A673 (cell line): ENCODE measurements around the gene SLC22A6. TPM values are rescaled to one million over a fixed set of nuclear protein-coding genes. Genes with fewer than 3 reads are reported as not detected.
"Not testable (repeated sequence)": the region's sequence is repeated elsewhere in the genome, so short reads cannot be mapped to it uniquely, and the experiment has no call there.

Experiments used
- BruUV-seq: library from RNA; stranded (reverse); fragments of 400-500 nt; replicated peaks from 2 replicates; lab custom pipeline; 2021; lab: Mats Ljungman, UMichigan
- CTCF ChIA-PET: fragments of 300-600 bp; sonication (Branson Sonifier 250); formaldehyde crosslinking; loops from one replicate; lab custom pipeline; 2022; ENCODE audit warnings: antibody characterized with exemption; lab: Charles Lee
- POLR2A ChIA-PET: fragments of 300-600 bp; sonication (Branson Sonifier 250); formaldehyde crosslinking; loops from one replicate; lab custom pipeline; 2022; ENCODE audit warnings: antibody characterized with exemption; ENCODE audit not compliant: low non-redundant PET; lab: Charles Lee
- DNase-seq: peaks from one replicate; pipeline ENCODE4 v3.0.0-alpha.2; 2015; ENCODE audit warnings: low spot score
- H3K27ac ChIP-seq: fragments of 200-600 bp; sonication (generic); 2 replicates; pipeline ENCODE4 v1.5.1; 2016; ENCODE audit warnings: mixed run types, low read depth, mild to moderate bottlenecking, mixed read lengths, antibody characterized with exemption, low read length; ENCODE audit not compliant: poor library complexity, severe bottlenecking
- H3K27me3 ChIP-seq: fragments of 200-600 bp; sonication (generic); replicated peaks from 2 replicates; pipeline ENCODE4 v1.6.1; 2017; ENCODE audit warnings: mixed run types, low read depth, mild to moderate bottlenecking, mixed read lengths, antibody characterized with exemption, low read length; ENCODE audit not compliant: insufficient read depth, poor library complexity
- H3K36me3 ChIP-seq: fragments of 200-600 bp; sonication (generic); 2 replicates; pipeline ENCODE4 v1.6.1; 2016; ENCODE audit warnings: mixed run types, mild to moderate bottlenecking, mixed read lengths, antibody characterized with exemption, low read length; ENCODE audit not compliant: insufficient read depth, poor library complexity, severe bottlenecking
- H3K4me1 ChIP-seq: fragments of 200-600 bp; sonication (generic); 2 replicates; pipeline ENCODE4 v1.6.1; 2017; ENCODE audit warnings: mixed run types, mild to moderate bottlenecking, mixed read lengths, antibody characterized with exemption, low read length; ENCODE audit not compliant: insufficient read depth, poor library complexity, severe bottlenecking
- H3K4me3 ChIP-seq: fragments of 200-600 bp; sonication (generic); 2 replicates; pipeline ENCODE4 v1.5.1; 2016; ENCODE audit warnings: low read depth, mixed run types, mild to moderate bottlenecking, mixed read lengths, low read length; ENCODE audit not compliant: poor library complexity, severe bottlenecking
- H3K9me3 ChIP-seq: fragments of 200-600 bp; sonication (generic); 2 replicates; pipeline ENCODE4 v1.6.1; 2016; ENCODE audit warnings: mixed run types, low read depth, mild to moderate bottlenecking, mixed read lengths, antibody characterized with exemption, low read length; ENCODE audit not compliant: poor library complexity, severe bottlenecking
- EZH2 ChIP-seq: fragments of 200-600 bp; sonication (generic); IDR thresholded peaks from 2 replicates; pipeline ENCODE4 v1.6.1; 2017; ENCODE audit warnings: borderline replicate concordance, low read depth, mild to moderate bottlenecking, mixed read lengths, antibody characterized with exemption, low read length; ENCODE audit not compliant: poor library complexity, severe bottlenecking
- intact Hi-C: fragments of 100-400 bp; cut with micrococcal nuclease; formaldehyde crosslinking; loops from one replicate; pipeline ENCODE4 v1.10.0; 2022; ENCODE audit not compliant: unreplicated experiment
- total RNA-seq: library from RNA; stranded (reverse); gene quantifications from 2 replicates; pipeline ENCODE4 v1.2.3, GENCODE V29; 2021
- TF ChIP-seq, protein P1 (sequence below): fragments of 300-800, 200-600 bp; sonication (generic); conservative IDR thresholded peaks from 2 replicates; pipeline ENCODE4 v1.5.1; 2017; ENCODE audit warnings: low read depth, mild to moderate bottlenecking, antibody characterized with exemption, low read length, moderate library complexity, mixed read lengths

SLC22A6 gene
- total RNA-seq, 1 experiment from 2014 or later: not detected

DNA sequence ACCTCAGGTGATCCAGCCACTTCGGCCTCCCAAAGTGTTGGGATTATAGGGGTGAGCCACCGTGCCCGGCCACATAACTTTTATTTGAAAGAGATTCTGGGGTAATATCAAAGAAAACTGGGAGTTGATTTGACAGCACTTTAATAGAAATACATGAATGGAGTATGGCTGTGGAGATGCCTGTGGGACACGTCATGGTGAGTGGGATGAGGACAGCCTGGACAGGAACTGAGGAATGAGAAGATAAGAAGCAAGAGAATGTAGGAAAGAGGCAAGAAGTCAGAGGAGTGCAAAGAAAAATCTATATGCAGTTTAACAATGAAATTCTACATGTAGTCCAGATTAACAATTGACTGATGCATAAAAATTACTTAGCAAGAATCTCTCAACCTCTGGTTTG lies 31.0 kb downstream of the SLC22A6 start:
- peaks cover 5% of the 10 kb centered on the region for H3K4me1 ChIP-seq
- POLR2A ChIA-PET: interaction anchor here (0.6 kb wide), 1 partner anchor 122 kb away, joined by 6 read pairs; the partner anchor contains the start of gene STX5
- DNase-seq: no peak
- no peaks in the 10 kb centered on the region for H3K27me3 ChIP-seq
- BruUV-seq: no TSS peak
- H3K36me3 ChIP-seq: no peaks in the 10 kb centered on the region
- intact Hi-C loops: no loop called here
- H3K4me3 ChIP-seq: no peak overlapping the region
- no peak overlapping the region for H3K27ac ChIP-seq
- H3K9me3 ChIP-seq: no peaks in the 10 kb centered on the region
- CTCF ChIA-PET: no interaction called here
- TF ChIP-seq, protein P1, sequence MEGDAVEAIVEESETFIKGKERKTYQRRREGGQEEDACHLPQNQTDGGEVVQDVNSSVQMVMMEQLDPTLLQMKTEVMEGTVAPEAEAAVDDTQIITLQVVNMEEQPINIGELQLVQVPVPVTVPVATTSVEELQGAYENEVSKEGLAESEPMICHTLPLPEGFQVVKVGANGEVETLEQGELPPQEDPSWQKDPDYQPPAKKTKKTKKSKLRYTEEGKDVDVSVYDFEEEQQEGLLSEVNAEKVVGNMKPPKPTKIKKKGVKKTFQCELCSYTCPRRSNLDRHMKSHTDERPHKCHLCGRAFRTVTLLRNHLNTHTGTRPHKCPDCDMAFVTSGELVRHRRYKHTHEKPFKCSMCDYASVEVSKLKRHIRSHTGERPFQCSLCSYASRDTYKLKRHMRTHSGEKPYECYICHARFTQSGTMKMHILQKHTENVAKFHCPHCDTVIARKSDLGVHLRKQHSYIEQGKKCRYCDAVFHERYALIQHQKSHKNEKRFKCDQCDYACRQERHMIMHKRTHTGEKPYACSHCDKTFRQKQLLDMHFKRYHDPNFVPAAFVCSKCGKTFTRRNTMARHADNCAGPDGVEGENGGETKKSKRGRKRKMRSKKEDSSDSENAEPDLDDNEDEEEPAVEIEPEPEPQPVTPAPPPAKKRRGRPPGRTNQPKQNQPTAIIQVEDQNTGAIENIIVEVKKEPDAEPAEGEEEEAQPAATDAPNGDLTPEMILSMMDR: no peak
- no peak for TF ChIP-seq EZH2

DNA sequence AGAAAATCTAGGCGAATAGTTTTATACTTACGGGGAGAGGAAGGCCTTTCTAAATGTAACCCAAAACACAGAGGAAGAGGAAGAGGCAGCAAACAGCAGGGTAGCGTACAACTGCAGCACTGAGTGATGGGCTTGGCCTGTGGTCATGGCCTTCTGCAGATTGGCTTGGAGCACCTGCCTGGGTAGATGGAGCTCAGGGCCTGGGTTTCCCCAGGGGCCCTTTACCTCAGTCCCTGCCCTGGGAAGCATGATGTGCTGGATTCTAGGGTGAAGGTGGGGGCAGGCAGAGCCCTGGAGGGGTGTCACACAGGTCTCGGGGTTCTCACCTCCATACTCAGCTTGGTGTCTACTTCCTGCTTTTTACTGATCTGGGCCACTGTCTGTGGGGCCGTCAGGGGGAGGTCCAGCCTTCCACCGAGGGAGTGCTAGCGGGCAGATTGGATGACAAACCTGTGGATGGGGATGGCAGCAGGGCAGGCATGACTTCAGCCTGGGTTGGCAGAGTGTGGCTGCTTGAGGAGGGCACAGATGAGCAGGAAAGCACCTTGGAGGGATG lies 35.9 kb downstream of the SLC22A6 start:
- BruUV-seq: no TSS peak
- ChIA-PET POLR2A (interaction anchor here (0.6 kb wide), 2 partner anchors 109 to 164 kb away, joined by 3 to 4 read pairs; partner anchors contain the start of gene WDR74), CTCF (no interaction called here)
- no peak for TF ChIP-seq EZH2
- TF ChIP-seq, protein P1: no peak
- Histone ChIP-seq H3K9me3 (no peaks in the 10 kb centered on the region), H3K27me3 (no peaks in the 10 kb centered on the region), H3K36me3 (no peaks in the 10 kb centered on the region), H3K27ac (no peak overlapping the region), H3K4me3 (no peak overlapping the region), H3K4me1 (no peaks in the 10 kb centered on the region)
- DNase-seq: no peak
- intact Hi-C loops: no loop called here

DNA sequence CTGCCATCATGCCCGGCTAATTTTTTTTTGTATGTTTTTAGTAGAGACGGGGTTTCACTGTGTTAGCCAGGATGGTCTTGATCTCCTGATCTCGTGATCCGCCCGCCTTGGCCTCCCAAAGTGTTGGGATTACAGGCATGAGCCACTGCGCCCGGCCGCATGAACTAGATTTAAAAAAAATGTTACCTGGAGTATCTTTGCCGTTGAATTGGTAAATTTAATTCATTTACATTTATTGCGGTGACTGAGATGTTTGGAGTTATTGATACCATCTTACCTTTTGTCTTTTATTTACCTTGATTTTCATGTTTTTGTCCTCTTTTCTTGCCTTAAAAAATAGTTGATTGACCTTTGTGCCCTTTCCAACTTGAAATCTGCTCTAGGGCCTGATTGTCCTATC lies 39.2 kb downstream of the SLC22A6 start:
- H3K27ac ChIP-seq, H3K36me3 ChIP-seq, intact Hi-C loops, CTCF ChIA-PET, BruUV-seq, H3K9me3 ChIP-seq, DNase-seq, H3K4me3 ChIP-seq, POLR2A ChIA-PET, H3K27me3 ChIP-seq, H3K4me1 ChIP-seq: not testable (repeated sequence)

DNA sequence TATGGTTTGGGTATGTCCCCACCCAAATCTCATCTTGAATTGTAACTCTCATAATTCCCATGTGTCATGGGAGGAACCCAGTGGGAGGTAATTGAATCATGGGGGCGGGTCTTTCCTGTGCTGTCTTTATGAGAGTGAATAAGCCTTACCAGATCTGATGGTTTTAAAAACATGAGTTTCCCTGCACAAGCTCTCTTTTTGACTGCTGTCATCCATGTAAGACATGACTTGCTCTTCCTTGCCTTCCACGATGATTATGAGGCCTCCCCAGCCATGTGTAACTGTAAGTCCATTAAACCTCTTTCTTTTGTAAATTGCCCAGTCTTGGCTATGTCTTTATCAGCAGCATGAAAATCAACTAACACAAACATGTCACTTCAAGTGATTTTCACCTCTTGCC lies 47.2 kb downstream of the SLC22A6 start:
- POLR2A ChIA-PET, DNase-seq, H3K27ac ChIP-seq, H3K27me3 ChIP-seq, intact Hi-C loops, H3K36me3 ChIP-seq, BruUV-seq, H3K4me3 ChIP-seq, H3K4me1 ChIP-seq, H3K9me3 ChIP-seq, CTCF ChIA-PET: not testable (repeated sequence)
